DMS79 treated with DMSO at 0.1 percent for 48 hours (cell line): ENCODE measurements around the gene MYH13.

Source experiments
- DNase-seq: peaks from one replicate; lab custom pipeline; 2025; lab: John Stamatoyannopoulos, UW

The MYH13 gene

DNA sequence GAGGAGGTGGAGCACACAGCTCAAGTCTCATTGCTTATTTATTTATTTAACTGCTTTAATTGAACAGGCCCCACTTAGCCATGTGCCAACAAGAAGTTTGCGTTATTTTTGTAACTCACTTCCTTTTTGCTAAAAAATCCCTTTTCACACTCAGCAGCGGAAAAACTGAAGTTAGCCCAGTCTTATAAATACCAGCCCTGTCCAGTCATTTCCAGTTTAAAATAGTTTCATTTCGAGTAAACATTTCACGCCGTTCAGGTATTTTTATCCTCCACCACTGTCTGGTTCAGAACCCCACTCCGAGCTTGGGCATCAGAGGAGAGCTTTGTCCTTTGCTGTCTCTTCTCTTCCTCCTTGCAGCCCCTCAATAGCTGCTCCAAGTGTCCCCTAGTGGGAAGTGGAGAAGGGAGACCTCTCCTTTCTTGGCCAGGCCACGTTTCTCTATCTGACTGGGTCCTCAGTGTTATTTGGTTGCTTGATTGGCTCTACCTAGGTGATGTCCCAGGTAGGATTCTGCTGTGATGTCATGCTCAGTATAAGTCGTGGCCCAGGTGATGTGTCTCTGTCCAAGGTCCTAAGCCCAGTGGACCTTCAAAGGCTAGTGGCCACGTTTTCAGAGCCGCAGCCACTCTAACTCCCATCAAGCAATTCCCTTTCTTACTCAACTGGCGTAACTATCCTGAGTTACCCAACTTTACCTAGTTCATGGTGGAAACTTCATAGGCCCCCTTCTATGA, 121.4 kb downstream of the MYH13 start:
- DNase-seq, result no peak
